Dendritic cell treated with granulocyte-macrophage colony-stimulating factor and Interleukin-4, amounts not matched to agents 40 ng/mL and 50 ng/mL, for 4 days (primary cell): ENCODE results near the gene MAP3K14.

ENCODE experiments used
- H3K27ac Mint-ChIP-seq: one replicate; pipeline ENCODE4 v1.8.0; 2022; ENCODE audit warnings: mild to moderate bottlenecking, mixed read lengths
- H3K27me3 Mint-ChIP-seq: one replicate; pipeline ENCODE4 v1.8.0; 2022; ENCODE audit warnings: mild to moderate bottlenecking, mixed read lengths
- H3K36me3 Mint-ChIP-seq: one replicate; pipeline ENCODE4 v1.8.0; 2022; ENCODE audit warnings: low read depth, mixed read lengths
- H3K4me1 Mint-ChIP-seq: one replicate; pipeline ENCODE4 v1.8.0; 2022; ENCODE audit warnings: low read depth, mixed read lengths
- H3K4me3 Mint-ChIP-seq: one replicate; pipeline ENCODE4 v1.8.0; 2022; ENCODE audit warnings: mild to moderate bottlenecking, moderate library complexity, mixed read lengths
- H3K9me3 Mint-ChIP-seq: one replicate; pipeline ENCODE4 v1.8.0; 2022; ENCODE audit warnings: mixed read lengths
- intact Hi-C: fragments of 100-400 bp; cut with micrococcal nuclease; formaldehyde crosslinking; loops from one replicate; pipeline ENCODE4 v1.15.0; 2022

MAP3K14 gene

GRCh38 chr17:45218895-45219661 is 97.7 kb downstream of the MAP3K14 start:
- H3K4me1 Mint-ChIP-seq = peaks cover 46% of the 10 kb centered on the region
- H3K9me3 Mint-ChIP-seq = no peaks in the 10 kb centered on the region
- H3K27ac Mint-ChIP-seq = no peak overlapping the region
- peaks cover 85% of the 10 kb centered on the region for H3K36me3 Mint-ChIP-seq
- no peaks in the 10 kb centered on the region for H3K27me3 Mint-ChIP-seq
- intact Hi-C loops = loop anchor here (1.0 kb wide), 2 partner anchors 16 to 166 kb away; no protein-coding TSS in a partner anchor
- H3K4me3 Mint-ChIP-seq = peak overlapping the region; percentile 77
